T-cell (primary cell): ENCODE results near the gene ZDHHC14. TPM values are rescaled to one million over a fixed set of nuclear protein-coding genes. Genes with fewer than 3 reads are reported as not detected.

Experiments used
- ATAC-seq, 4 experiments: fragments of 200-7000 bp in 3 of 4; fragments of 150-1000 bp in 1 of 4; cut with Tn5 transposase; replicated peaks in 1 of 4; 1 replicate in 3 of 4; 2 replicates in 1 of 4; pipeline ENCODE4 v1.10.0; 2021; ENCODE audit warnings: moderate library complexity in 3 of 4, mild to moderate bottlenecking in 2 of 4, moderate number of reproducible peaks in 1 of 4
- CTCF ChIA-PET, 2 donors: fragments of 300-600 bp; sonication (Branson Sonifier 250); formaldehyde crosslinking; loops; one replicate each; lab custom pipeline; 2022; ENCODE audit warnings: antibody characterized with exemption in 2 of 2; lab: Charles Lee
- POLR2A ChIA-PET, 2 donors: fragments of 300-600 bp; sonication (Branson Sonifier 250); formaldehyde crosslinking; loops; one replicate each; lab custom pipeline; 2022; ENCODE audit warnings: antibody characterized with exemption in 2 of 2; lab: Charles Lee
- DNase-seq, 35 experiments: peaks; one replicate each; pipeline versions ENCODE4 v3.0.0 to v3.0.0-alpha.2; 2013 to 2023
- H3K27ac ChIP-seq: one replicate; pipeline ENCODE4 v1.5.1; 2013; ENCODE audit warnings: low read length
- H3K27me3 ChIP-seq, 2 experiments: replicated peaks in 1 of 2; 1 replicate in 1 of 2; 2 replicates in 1 of 2; pipeline versions ENCODE4 v1.6.1 to v1.7.0; 2013; ENCODE audit warnings: low read length in 1 of 2, mixed read lengths in 1 of 2; ENCODE audit not compliant: control insufficient read depth in 2 of 2, insufficient read depth in 2 of 2; ENCODE audit errors: extremely low read depth in 1 of 2
- H3K36me3 ChIP-seq, 2 donors: 1 replicate in 1 of 2; 2 replicates in 1 of 2; pipeline versions ENCODE4 v1.6.1 to v1.7.0; 2013; ENCODE audit warnings: low read length in 1 of 2; ENCODE audit not compliant: control insufficient read depth in 2 of 2, insufficient read depth in 1 of 2; ENCODE audit errors: extremely low read depth in 1 of 2
- H3K4me1 ChIP-seq, 2 experiments: 1 replicate in 1 of 2; 2 replicates in 1 of 2; pipeline versions ENCODE4 v1.6.1 to v1.7.0; 2013; ENCODE audit warnings: low read length in 2 of 2, mixed read lengths in 1 of 2; ENCODE audit not compliant: insufficient read depth in 2 of 2, control insufficient read depth in 1 of 2; ENCODE audit errors: extremely low read depth in 1 of 2
- H3K4me3 ChIP-seq, 2 donors: 1 replicate in 1 of 2; 2 replicates in 1 of 2; pipeline versions ENCODE4 v1.5.1 to v1.7.0; 2013; ENCODE audit warnings: mild to moderate bottlenecking in 2 of 2, low read length in 1 of 2, moderate library complexity in 1 of 2; ENCODE audit not compliant: control insufficient read depth in 1 of 2; ENCODE audit errors: extremely low read depth in 1 of 2
- H3K9me3 ChIP-seq: 2 replicates; pipeline ENCODE4 v1.7.0; 2013
- H3K27ac Mint-ChIP-seq, 2 donors: one replicate each; pipeline ENCODE4 v1.8.0; 2020 to 2021; ENCODE audit warnings: mild to moderate bottlenecking in 2 of 2, mixed read lengths in 2 of 2
- H3K27me3 Mint-ChIP-seq, 2 donors: one replicate each; pipeline ENCODE4 v1.8.0; 2021 to 2022; ENCODE audit warnings: mixed read lengths in 2 of 2
- H3K36me3 Mint-ChIP-seq: one replicate; pipeline ENCODE4 v1.8.0; 2021; ENCODE audit warnings: mixed read lengths
- H3K4me1 Mint-ChIP-seq, 3 donors: one replicate each; pipeline ENCODE4 v1.8.0; 2020 to 2022; ENCODE audit warnings: mixed read lengths in 3 of 3, mild to moderate bottlenecking in 1 of 3
- H3K4me3 Mint-ChIP-seq, 3 donors: one replicate each; pipeline ENCODE4 v1.8.0; 2020 to 2022; ENCODE audit warnings: mild to moderate bottlenecking in 3 of 3, mixed read lengths in 3 of 3, moderate library complexity in 3 of 3
- H3K9me3 Mint-ChIP-seq, 3 donors: one replicate each; pipeline ENCODE4 v1.8.0; 2020 to 2022; ENCODE audit warnings: mixed read lengths in 3 of 3
- WGBS: methylation state at CpG from one replicate; pipeline ENCODE4 v1.1.5; 2013; ENCODE audit warnings: missing lambda C conversion rate; ENCODE audit not compliant: insufficient coverage; 5-methylcytosine and 5-hydroxymethylcytosine counted together
- total RNA-seq, 35 experiments: library from RNA in 6 of 35; stranded (reverse) in 6 of 35; fragments of 120-200 nt in 1 of 35; gene quantifications; one replicate each; pipeline versions ENCODE4 v1.2.1 to v1.2.4 and lab custom pipeline; 2013 to 2026

The ZDHHC14 gene
- total RNA-seq, 5 donors from 2014 or later (not counting 1 experiment from before 2014, with no cell fraction given) = 2.1 to 3.7 (median 2.6) TPM

- DNase-seq = no peak
- POLR2A ChIA-PET = no interaction called here
Measured at GRCh38 chr6:157711060-157711459, 330.1 kb downstream of the ZDHHC14 start.

GRCh38 chr6:157712585-157713295 lies 331.8 kb downstream of the ZDHHC14 start:
- no peaks in the 10 kb centered on the region for H3K4me1 ChIP-seq
- ChIA-PET POLR2A (no interaction called here), CTCF (no interaction called here)
- no peaks in the 10 kb centered on the region for H3K9me3 ChIP-seq
- H3K4me3 ChIP-seq = no peak overlapping the region
- no peaks in the 10 kb centered on the region for H3K36me3 ChIP-seq
- peaks cover 0 to 7% of the 10 kb centered on the region in 2 experiments for H3K27me3 ChIP-seq
- no peaks in the 10 kb centered on the region for H3K4me1 Mint-ChIP-seq
- WGBS = no CpG with 5 or more reads among the region's 8 CpGs
- ATAC-seq (no peak), DNase-seq (no peak)
- no peak overlapping the region for H3K4me3 Mint-ChIP-seq
- no peaks in the 10 kb centered on the region for H3K9me3 Mint-ChIP-seq
- no peak overlapping the region for H3K27ac Mint-ChIP-seq
- H3K27me3 Mint-ChIP-seq = peaks cover 0 to 2% of the 10 kb centered on the region in 2 donors
- H3K36me3 Mint-ChIP-seq = no peaks in the 10 kb centered on the region
- H3K27ac ChIP-seq = no peak overlapping the region

More at GRCh38 chr6:157711060-157711459, 330.1 kb downstream of the ZDHHC14 start:
- Mint-ChIP-seq H3K27me3 (no peaks in the 10 kb centered on the region), H3K27ac (no peak overlapping the region), H3K36me3 (no peaks in the 10 kb centered on the region), H3K4me1 (no peaks in the 10 kb centered on the region), H3K4me3 (no peak overlapping the region), H3K9me3 (no peaks in the 10 kb centered on the region)
- H3K27me3 ChIP-seq = peaks cover 0 to 4% of the 10 kb centered on the region in 2 experiments
- CTCF ChIA-PET = no interaction called here
- WGBS = 78% methylated on average over 7 of the region's 8 CpGs
- no peak overlapping the region for H3K4me3 ChIP-seq
- no peaks in the 10 kb centered on the region for H3K36me3 ChIP-seq
- no peaks in the 10 kb centered on the region for H3K9me3 ChIP-seq
- H3K27ac ChIP-seq = no peak overlapping the region
- no peak for ATAC-seq
- no peaks in the 10 kb centered on the region for H3K4me1 ChIP-seq

GRCh38 chr6:157713451-157714152 lies 332.6 kb downstream of the ZDHHC14 start:
- no peak overlapping the region for H3K27ac Mint-ChIP-seq
- POLR2A ChIA-PET = no interaction called here

GRCh38 chr6:157714153-157714490 lies 333.1 kb downstream of the ZDHHC14 start:
- no peak overlapping the region for H3K4me3 ChIP-seq
- no peaks in the 10 kb centered on the region for H3K4me1 ChIP-seq
- WGBS = no CpG with 5 or more reads among the region's 1 CpG
- no peaks in the 10 kb centered on the region for H3K9me3 Mint-ChIP-seq
- H3K4me1 Mint-ChIP-seq = no peaks in the 10 kb centered on the region
- H3K27me3 ChIP-seq = peaks cover 0 to 11% of the 10 kb centered on the region in 2 experiments
- no peaks in the 10 kb centered on the region for H3K36me3 Mint-ChIP-seq
- peaks cover 0 to 5% of the 10 kb centered on the region in 2 donors for H3K27me3 Mint-ChIP-seq
- ChIA-PET CTCF (no interaction called here), POLR2A (no interaction called here)
- H3K4me3 Mint-ChIP-seq = no peak overlapping the region
- H3K27ac Mint-ChIP-seq = no peak overlapping the region
- H3K27ac ChIP-seq = no peak overlapping the region
- no peaks in the 10 kb centered on the region for H3K9me3 ChIP-seq
- peak in 1 of 35 experiments; percentile 12 for DNase-seq
- H3K36me3 ChIP-seq = no peaks in the 10 kb centered on the region
- ATAC-seq = no peak

More at GRCh38 chr6:157713451-157714152, 332.6 kb downstream of the ZDHHC14 start:
- no peaks in the 10 kb centered on the region for H3K4me1 Mint-ChIP-seq
- WGBS = 88% methylated on average over 10 of the region's 12 CpGs
- H3K4me3 Mint-ChIP-seq = no peak overlapping the region
- no peak for DNase-seq
- H3K9me3 Mint-ChIP-seq = no peaks in the 10 kb centered on the region
- H3K27ac ChIP-seq = no peak overlapping the region
- H3K27me3 Mint-ChIP-seq = peaks cover 0 to 5% of the 10 kb centered on the region in 2 donors
- H3K4me1 ChIP-seq = no peaks in the 10 kb centered on the region
- no peaks in the 10 kb centered on the region for H3K36me3 Mint-ChIP-seq
- H3K27me3 ChIP-seq = peaks cover 0 to 7% of the 10 kb centered on the region in 2 experiments
- ATAC-seq = no peak
- no peaks in the 10 kb centered on the region for H3K36me3 ChIP-seq
- H3K9me3 ChIP-seq = no peaks in the 10 kb centered on the region
- no peak overlapping the region for H3K4me3 ChIP-seq
- CTCF ChIA-PET = interaction anchor here in 1 of 2 donors (0.6 kb wide), 2 partner anchors 114 to 378 kb away, joined by 3 read pairs; no protein-coding TSS in a partner anchor

GRCh38 chr6:157715728-157716164 lies 334.8 kb downstream of the ZDHHC14 start:
- CTCF ChIA-PET = interaction anchor here (0.6 to 0.7 kb wide), 3 partner anchors 34 to 532 kb away, joined by 4 to 6 read pairs (median 4); no protein-coding TSS in a partner anchor
- H3K27ac ChIP-seq = no peak overlapping the region
- no peaks in the 10 kb centered on the region for H3K36me3 Mint-ChIP-seq
- H3K27me3 Mint-ChIP-seq = peaks cover 0 to 9% of the 10 kb centered on the region in 2 donors
- DNase-seq (no peak), ATAC-seq (no peak)
- H3K4me3 Mint-ChIP-seq = no peak overlapping the region
- H3K4me1 Mint-ChIP-seq = no peaks in the 10 kb centered on the region
- H3K27ac Mint-ChIP-seq = no peak overlapping the region
- H3K4me1 ChIP-seq = no peaks in the 10 kb centered on the region
- POLR2A ChIA-PET = no interaction called here
- WGBS = 76% methylated on average over 5 of the region's 6 CpGs
- no peaks in the 10 kb centered on the region for H3K9me3 ChIP-seq
- no peak overlapping the region for H3K4me3 ChIP-seq
- H3K27me3 ChIP-seq = peaks cover 0 to 13% of the 10 kb centered on the region in 2 experiments
- no peaks in the 10 kb centered on the region for H3K9me3 Mint-ChIP-seq
- H3K36me3 ChIP-seq = no peaks in the 10 kb centered on the region

- Histone ChIP-seq H3K4me1 (no peaks in the 10 kb centered on the region), H3K4me3 (no peak overlapping the region), H3K27ac (no peak overlapping the region), H3K27me3 (peaks cover 0 to 16% of the 10 kb centered on the region in 2 experiments), H3K36me3 (no peaks in the 10 kb centered on the region), H3K9me3 (no peaks in the 10 kb centered on the region)
- H3K4me3 Mint-ChIP-seq = no peak overlapping the region
- DNase-seq (no peak), ATAC-seq (no peak)
- H3K27me3 Mint-ChIP-seq = peaks cover 0 to 11% of the 10 kb centered on the region in 2 donors
- POLR2A ChIA-PET = no interaction called here
- 78% methylated on average over 6 of the region's 12 CpGs for WGBS
- no peaks in the 10 kb centered on the region for H3K4me1 Mint-ChIP-seq
- H3K36me3 Mint-ChIP-seq = no peaks in the 10 kb centered on the region
- CTCF ChIA-PET = no interaction called here
- H3K27ac Mint-ChIP-seq = no peak overlapping the region
- no peaks in the 10 kb centered on the region for H3K9me3 Mint-ChIP-seq
Measured at GRCh38 chr6:157716251-157716995, 335.4 kb downstream of the ZDHHC14 start.
